HepG2 (cell line): Measurements from ENCODE around the gene ENO1. TPM values are rescaled to one million over a fixed set of nuclear protein-coding genes. Genes with fewer than 3 reads are reported as not detected.
A peak's percentile ranks its signal among the peaks of the same experiment; 100 is the strongest.

ENCODE experiments used
- DZIP1 ChIP-seq: sonication (generic); formaldehyde crosslinking; IDR thresholded peaks from 2 replicates; pipeline ENCODE4 v1.5.0; 2020; ENCODE audit warnings: mild to moderate bottlenecking, missing genetic modification reagents
- ERF ChIP-seq: IDR thresholded peaks from 2 replicates; pipeline ENCODE4 v1.6.1; 2018; ENCODE audit warnings: missing biosample characterization, missing genetic modification reagents
- KDM1A ChIP-seq: IDR thresholded peaks from 2 replicates; pipeline ENCODE4 v1.6.1; 2016; ENCODE audit warnings: missing compliant biosample characterization
- LBX2 ChIP-seq: sonication (generic); formaldehyde crosslinking; IDR thresholded peaks from 2 replicates; pipeline ENCODE4 v1.5.0; 2020; ENCODE audit warnings: missing genetic modification reagents, mild to moderate bottlenecking, borderline replicate concordance
- LCORL ChIP-seq, 2 experiments: fragments of 450-650 bp in 1 of 2; sonication (generic) in 1 of 2; formaldehyde crosslinking in 1 of 2; IDR thresholded peaks; 2 replicates each; pipeline versions ENCODE4 v1.5.0 to v1.6.1; 2017 to 2020; ENCODE audit warnings: antibody characterized with exemption in 1 of 2, missing genetic modification reagents in 1 of 2
- MED8 ChIP-seq: sonication (generic); formaldehyde crosslinking; IDR thresholded peaks from 2 replicates; pipeline ENCODE4 v1.8.1; 2023; ENCODE audit warnings: mild to moderate bottlenecking, missing genetic modification reagents; ENCODE audit not compliant: insufficient replicate concordance
- MTERF4 ChIP-seq: sonication (generic); formaldehyde crosslinking; IDR thresholded peaks from 2 replicates; pipeline ENCODE4 v1.8.0; 2023; ENCODE audit warnings: mild to moderate bottlenecking, missing genetic modification reagents
- NFKBIZ ChIP-seq: IDR thresholded peaks from 2 replicates; pipeline ENCODE4 v1.6.1; 2018; ENCODE audit warnings: missing genetic modification reagents, missing compliant biosample characterization
- NR3C1 ChIP-seq: sonication (generic); formaldehyde crosslinking; IDR thresholded peaks from 2 replicates; pipeline ENCODE4 v1.4.0; 2020; ENCODE audit warnings: missing genetic modification reagents
- SSRP1 ChIP-seq: IDR thresholded peaks from 2 replicates; pipeline ENCODE4 v1.6.1; 2016; ENCODE audit warnings: control low read depth
- STAT6 ChIP-seq: sonication (generic); formaldehyde crosslinking; IDR thresholded peaks from 2 replicates; pipeline ENCODE4 v1.4.0; 2020; ENCODE audit warnings: missing genetic modification reagents, mild to moderate bottlenecking, borderline replicate concordance
- TAF15 ChIP-seq: fragments of 200-400 bp; formaldehyde crosslinking; IDR thresholded peaks from one replicate; pipeline ENCODE4 v1.6.1; 2018; ENCODE audit warnings: mild to moderate bottlenecking, low read depth, low read length; ENCODE audit not compliant: poor library complexity, severe bottlenecking
- TEAD2 ChIP-seq: sonication (generic); formaldehyde crosslinking; IDR thresholded peaks from 2 replicates; pipeline ENCODE4 v1.9.0; 2021; ENCODE audit warnings: missing genetic modification reagents
- TFDP1 ChIP-seq: IDR thresholded peaks from 2 replicates; pipeline ENCODE4 v1.6.1; 2016; ENCODE audit warnings: missing compliant biosample characterization, missing genetic modification reagents, borderline replicate concordance
- TP53 ChIP-seq: sonication (generic); formaldehyde crosslinking; conservative IDR thresholded peaks from 2 replicates; pipeline ENCODE4 v1.4.0; 2020; ENCODE audit warnings: missing genetic modification reagents
- ZNF33B ChIP-seq: sonication (generic); formaldehyde crosslinking; IDR thresholded peaks from 2 replicates; pipeline ENCODE4 v1.5.1; 2020; ENCODE audit warnings: mild to moderate bottlenecking, missing genetic modification reagents
- ZNF589 ChIP-seq: sonication (generic); formaldehyde crosslinking; conservative IDR thresholded peaks from 2 replicates; pipeline ENCODE4 v1.8.0; 2022; ENCODE audit warnings: mild to moderate bottlenecking, moderate library complexity, missing genetic modification reagents
- ZNF687 ChIP-seq: sonication (generic); formaldehyde crosslinking; IDR thresholded peaks from 2 replicates; pipeline ENCODE4 v1.5.1; 2020; ENCODE audit warnings: mild to moderate bottlenecking, missing genetic modification reagents, moderate library complexity
- polyA plus RNA-seq, 8 experiments: library from polyadenylated mRNA; depleted of rRNA in 3 of 8; stranded (reverse) in 7 of 8; unstranded in 1 of 8; fragments of >200 nt; fragmentation: Illumina TruSeq in 4 of 8; extraction: Trizol in 4 of 8; gene quantifications; 2 replicates each; pipeline versions ENCODE4 v1.2.1 to v1.2.3, GENCODE V29; 2011 to 2016; ENCODE audit warnings: low read depth in 4 of 8, missing spikeins in 1 of 8, mixed read lengths in 1 of 8; ENCODE audit not compliant: insufficient read depth in 1 of 8
- total RNA-seq, 5 experiments: library from RNA; depleted of rRNA; stranded (reverse); fragments of >200 nt; fragmentation: Illumina TruSeq; extraction: Trizol; gene quantifications; 2 replicates each; pipeline ENCODE4 v1.2.3, GENCODE V29; 2016; ENCODE audit warnings: low read depth in 1 of 5

The ENO1 gene
- total and polyA plus RNA-seq, 2 of the 13 experiments (the other 11 are each of a cell fraction or from before 2014, with no cell fraction given) = 1,559 to 3,103 TPM

GRCh38 chr1:8913457-8913856 lies 35.0 kb upstream of the ENO1 start (continued):
- TF ChIP-seq DZIP1 (CRISPR knock-in tag) (no peak), TEAD2 (CRISPR knock-in tag) (no peak), TP53 (CRISPR knock-in tag) (no peak), MTERF4 (CRISPR knock-in tag) (no peak), KDM1A (CRISPR knock-in tag) (0 out of 2 replicates have a peak, but pooled peaks have one; percentile 52), ZNF589 (CRISPR knock-in tag) (no peak), LBX2 (CRISPR knock-in tag) (peak; percentile 63; the same call in 1 of the 2 replicates), TAF15 (no peak), SSRP1 (CRISPR knock-in tag) (peak; percentile 71; the same call in 1 of the 2 replicates), ZNF33B (CRISPR knock-in tag) (no peak), NFKBIZ (peak; percentile 40; the same call in 1 of the 2 replicates), ZNF687 (CRISPR knock-in tag) (peak; percentile 74), NR3C1 (CRISPR knock-in tag) (no peak), ERF (CRISPR knock-in tag) (peak; percentile 87), TFDP1 (CRISPR knock-in tag) (peak; percentile 76; the same call in 1 of the 2 replicates), STAT6 (CRISPR knock-in tag) (no peak), MED8 (no peak), LCORL (IDR thresholded peaks at IDR 0.05) (no peak), LCORL (CRISPR knock-in tag; IDR thresholded peaks at IDR 0.05) (peak; percentile 77)
